CD14-positive monocyte (primary cell): ENCODE results near the gene SASS6. TPM values are rescaled to one million over a fixed set of nuclear protein-coding genes. Genes with fewer than 3 reads are reported as not detected.

Source experiments
- DNase-seq, 3 donors: peaks; one replicate each; pipeline ENCODE4 v3.0.0-alpha.2; 2011 to 2022
- H2AFZ ChIP-seq: 2 replicates; pipeline ENCODE4 v1.6.0; 2012; ENCODE audit warnings: mild to moderate bottlenecking, low read depth, low read length, inconsistent platforms; ENCODE audit not compliant: insufficient read depth, poor library complexity, severe bottlenecking
- H3K27ac ChIP-seq, 2 donors: 1 replicate in 1 of 2; 2 replicates in 1 of 2; pipeline ENCODE4 v1.5.1; 2012 to 2013; ENCODE audit warnings: low read length in 2 of 2, control low read depth in 1 of 2, inconsistent platforms in 1 of 2, low read depth in 1 of 2, mild to moderate bottlenecking in 1 of 2
- H3K27me3 ChIP-seq, 2 donors: one replicate each; pipeline versions ENCODE4 v1.6.0 to v1.6.1; 2011 to 2013; ENCODE audit warnings: low read length in 2 of 2; ENCODE audit not compliant: control insufficient read depth in 2 of 2, insufficient read depth in 2 of 2
- H3K36me3 ChIP-seq, 2 donors: replicated peaks in 1 of 2; 1 replicate in 1 of 2; 2 replicates in 1 of 2; pipeline versions ENCODE4 v1.5.1 to v1.6.1; 2012 to 2013; ENCODE audit warnings: low read length in 2 of 2, control low read depth in 1 of 2, inconsistent platforms in 1 of 2, mild to moderate bottlenecking in 1 of 2; ENCODE audit not compliant: insufficient read depth in 2 of 2, control insufficient read depth in 1 of 2
- H3K4me1 ChIP-seq, 2 donors: 1 replicate in 1 of 2; 2 replicates in 1 of 2; pipeline versions ENCODE4 v1.5.1 to v1.6.1; 2012 to 2013; ENCODE audit warnings: low read length in 2 of 2, control low read depth in 1 of 2, inconsistent platforms in 1 of 2, mild to moderate bottlenecking in 1 of 2, moderate library complexity in 1 of 2; ENCODE audit not compliant: insufficient read depth in 2 of 2, control insufficient read depth in 1 of 2
- H3K4me2 ChIP-seq: replicated peaks from 2 replicates; pipeline ENCODE3; 2012; ENCODE audit warnings: low read length, moderate library complexity, mild to moderate bottlenecking; ENCODE audit not compliant: poor library complexity, severe bottlenecking; ENCODE audit errors: extremely low read depth
- H3K4me3 ChIP-seq, 3 experiments: fragments of 200-600 bp in 1 of 3; sonication (generic) in 1 of 3; replicated peaks in 1 of 3; 1 replicate in 2 of 3; 2 replicates in 1 of 3; pipeline ENCODE4 v1.5.1; 2011 to 2013; ENCODE audit warnings: low read length in 3 of 3, mild to moderate bottlenecking in 3 of 3, control low read depth in 2 of 3, low read depth in 2 of 3, inconsistent platforms in 1 of 3, moderate library complexity in 1 of 3
- H3K79me2 ChIP-seq: 2 replicates; pipeline ENCODE4 v1.6.0; 2012; ENCODE audit warnings: mild to moderate bottlenecking, control low read depth, inconsistent platforms, low read length, moderate library complexity; ENCODE audit not compliant: insufficient read depth
- H3K9ac ChIP-seq: 2 replicates; pipeline ENCODE4 v1.6.0; 2017; ENCODE audit warnings: low read length, mild to moderate bottlenecking; ENCODE audit not compliant: insufficient read depth, poor library complexity, severe bottlenecking
- H3K9me3 ChIP-seq, 2 donors: replicated peaks in 1 of 2; 1 replicate in 1 of 2; 2 replicates in 1 of 2; pipeline versions ENCODE4 v1.5.1 to v1.6.1; 2012 to 2013; ENCODE audit warnings: low read length in 2 of 2, control low read depth in 1 of 2; ENCODE audit not compliant: control insufficient read depth in 1 of 2, insufficient read depth in 1 of 2
- H4K20me1 ChIP-seq: 2 replicates; pipeline ENCODE4 v1.6.0; 2012; ENCODE audit warnings: mild to moderate bottlenecking, low read length, control low read depth, moderate library complexity; ENCODE audit not compliant: insufficient read depth
- H3K27ac Mint-ChIP-seq, 7 donors: one replicate each; pipeline ENCODE4 v1.8.0; 2020; ENCODE audit warnings: mild to moderate bottlenecking in 7 of 7, mixed read lengths in 7 of 7, moderate library complexity in 6 of 7, inconsistent platforms in 2 of 7
- H3K27me3 Mint-ChIP-seq, 3 donors: one replicate each; pipeline ENCODE4 v1.8.0; 2021 to 2022; ENCODE audit warnings: low read depth in 3 of 3, mild to moderate bottlenecking in 3 of 3, mixed read lengths in 3 of 3, moderate library complexity in 3 of 3, inconsistent platforms in 1 of 3
- H3K36me3 Mint-ChIP-seq, 2 donors: one replicate each; pipeline ENCODE4 v1.8.0; 2020; ENCODE audit warnings: mixed read lengths in 2 of 2, inconsistent platforms in 1 of 2, mild to moderate bottlenecking in 1 of 2
- H3K4me1 Mint-ChIP-seq: one replicate; pipeline ENCODE4 v1.8.0; 2020; ENCODE audit warnings: mild to moderate bottlenecking, mixed read lengths
- H3K4me3 Mint-ChIP-seq, 2 donors: one replicate each; pipeline ENCODE4 v1.8.0; 2020; ENCODE audit warnings: mild to moderate bottlenecking in 2 of 2, mixed read lengths in 2 of 2, moderate library complexity in 1 of 2
- H3K9me3 Mint-ChIP-seq, 7 donors: one replicate each; pipeline ENCODE4 v1.8.0; 2020 to 2022; ENCODE audit warnings: mixed read lengths in 7 of 7, mild to moderate bottlenecking in 6 of 7, moderate library complexity in 6 of 7, inconsistent platforms in 2 of 7
- WGBS: methylation state at CpG from one replicate; pipeline ENCODE4 v1.1.5; 2013; ENCODE audit warnings: missing lambda C conversion rate; ENCODE audit not compliant: insufficient coverage; 5-methylcytosine and 5-hydroxymethylcytosine counted together
- intact Hi-C, 2 donors: fragments of 100-400 bp; cut with micrococcal nuclease; formaldehyde crosslinking; loops; one replicate each; pipeline versions ENCODE4 v1.15.0 to v1.15.1; 2023
- polyA plus RNA-seq, 3 donors: library from polyadenylated mRNA; depleted of rRNA in 1 of 3; unstranded in 2 of 3; stranded (reverse) in 1 of 3; fragments of 300-500 nt in 2 of 3; fragments of >200 nt in 1 of 3; fragmentation: Illumina TruSeq in 2 of 3; gene quantifications; 1 replicate in 2 of 3; 2 replicates in 1 of 3; pipeline ENCODE4 v1.2.3, GENCODE V29; 2012 to 2021
- TF ChIP-seq, protein P1 (sequence below): fragments of 200-600 bp; IDR thresholded peaks from one replicate; pipeline ENCODE4 v1.8.0; 2022; ENCODE audit warnings: antibody characterized with exemption, mild to moderate bottlenecking

Gene SASS6
- polyA plus RNA-seq, 3 donors, result 0.53 to 0.98 (median 0.93) TPM

DNA sequence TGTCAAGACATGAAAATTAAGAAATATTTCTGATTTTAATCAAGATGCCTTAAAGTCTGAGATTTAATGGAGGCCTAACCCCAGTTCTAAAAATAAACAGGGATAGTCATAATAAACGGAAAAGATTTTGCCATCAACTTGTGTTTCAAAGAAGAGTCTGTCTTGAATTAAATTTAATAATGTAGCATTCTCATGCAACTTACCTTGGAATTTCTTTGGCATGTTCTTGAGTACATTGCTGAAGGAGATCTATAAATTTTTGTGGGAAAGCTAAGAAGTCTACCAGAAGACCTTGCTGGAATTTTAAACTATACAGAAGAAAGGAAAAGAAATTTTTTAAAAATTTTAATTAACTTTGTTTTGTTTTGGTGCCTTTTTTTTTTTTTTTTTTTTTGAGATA, 10.6 kb downstream of the SASS6 start:
- H4K20me1 ChIP-seq, result no peaks in the 10 kb centered on the region

DNA sequence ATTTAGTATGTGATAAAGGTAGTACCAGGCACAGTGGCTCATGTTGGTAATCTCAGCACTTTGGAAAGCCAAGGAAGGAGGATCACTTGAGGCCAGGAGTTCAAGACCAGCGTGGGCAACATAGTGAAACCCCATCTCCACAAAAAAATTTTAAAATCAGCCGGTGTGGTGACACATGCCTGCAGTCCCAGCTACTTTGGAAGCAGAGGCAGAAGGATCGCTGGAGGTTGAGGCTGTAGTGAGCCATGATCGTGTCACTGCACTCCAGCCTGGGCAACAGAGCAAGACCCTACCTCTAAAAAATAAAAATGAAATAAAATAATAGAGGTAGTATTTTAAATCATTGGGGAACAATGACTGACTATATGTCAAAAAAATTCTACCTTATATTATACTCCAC, 17.2 kb downstream of the SASS6 start:
- Histone ChIP-seq H3K4me1 (no peaks in the 10 kb centered on the region), H3K27me3 (no peaks in the 10 kb centered on the region), H3K27ac (no peak overlapping the region), H4K20me1 (no peaks in the 10 kb centered on the region), H2AFZ (no peak overlapping the region), H3K4me3 (no peak overlapping the region), H3K9me3 (no peaks in the 10 kb centered on the region), H3K36me3 (peaks cover 11 to 21% of the 10 kb centered on the region in 2 donors), H3K9ac (no peak overlapping the region), H3K4me2 (no peak overlapping the region), H3K79me2 (no peaks in the 10 kb centered on the region)
- Mint-ChIP-seq H3K4me3 (no peak overlapping the region), H3K36me3 (peaks cover 24 to 38% of the 10 kb centered on the region in 2 donors), H3K27ac (peak overlapping the region in 3 of 7 donors; percentile 3 to 53 (median 47)), H3K27me3 (no peaks in the 10 kb centered on the region), H3K9me3 (no peaks in the 10 kb centered on the region), H3K4me1 (no peaks in the 10 kb centered on the region)
- intact Hi-C loops, result no loop called here
- TF ChIP-seq, protein P1, sequence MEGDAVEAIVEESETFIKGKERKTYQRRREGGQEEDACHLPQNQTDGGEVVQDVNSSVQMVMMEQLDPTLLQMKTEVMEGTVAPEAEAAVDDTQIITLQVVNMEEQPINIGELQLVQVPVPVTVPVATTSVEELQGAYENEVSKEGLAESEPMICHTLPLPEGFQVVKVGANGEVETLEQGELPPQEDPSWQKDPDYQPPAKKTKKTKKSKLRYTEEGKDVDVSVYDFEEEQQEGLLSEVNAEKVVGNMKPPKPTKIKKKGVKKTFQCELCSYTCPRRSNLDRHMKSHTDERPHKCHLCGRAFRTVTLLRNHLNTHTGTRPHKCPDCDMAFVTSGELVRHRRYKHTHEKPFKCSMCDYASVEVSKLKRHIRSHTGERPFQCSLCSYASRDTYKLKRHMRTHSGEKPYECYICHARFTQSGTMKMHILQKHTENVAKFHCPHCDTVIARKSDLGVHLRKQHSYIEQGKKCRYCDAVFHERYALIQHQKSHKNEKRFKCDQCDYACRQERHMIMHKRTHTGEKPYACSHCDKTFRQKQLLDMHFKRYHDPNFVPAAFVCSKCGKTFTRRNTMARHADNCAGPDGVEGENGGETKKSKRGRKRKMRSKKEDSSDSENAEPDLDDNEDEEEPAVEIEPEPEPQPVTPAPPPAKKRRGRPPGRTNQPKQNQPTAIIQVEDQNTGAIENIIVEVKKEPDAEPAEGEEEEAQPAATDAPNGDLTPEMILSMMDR, result no peak
- no CpG with 5 or more reads among the region's 4 CpGs for WGBS
- no peak for DNase-seq

More for the DNA sequence above, 10.6 kb downstream of the SASS6 start:
- Histone ChIP-seq H3K9ac (no peak overlapping the region), H3K4me3 (no peak overlapping the region), H2AFZ (no peak overlapping the region), H3K9me3 (no peaks in the 10 kb centered on the region), H3K36me3 (peaks cover 10 to 27% of the 10 kb centered on the region in 2 donors), H3K4me1 (no peaks in the 10 kb centered on the region), H3K27me3 (no peaks in the 10 kb centered on the region), H3K27ac (no peak overlapping the region), H3K79me2 (peaks cover 4% of the 10 kb centered on the region), H3K4me2 (no peak overlapping the region)
- TF ChIP-seq, protein P1, result no peak
- no CpG with 5 or more reads among the region's 1 CpG for WGBS
- Mint-ChIP-seq H3K27me3 (no peaks in the 10 kb centered on the region), H3K4me3 (no peak overlapping the region), H3K27ac (no peak overlapping the region), H3K36me3 (peaks cover 29 to 45% of the 10 kb centered on the region in 2 donors), H3K9me3 (no peaks in the 10 kb centered on the region), H3K4me1 (no peaks in the 10 kb centered on the region)
- no peak for DNase-seq
- intact Hi-C loops, result no loop called here
